HEK293 (cell line): ENCODE measurements around the gene BRMS1.
A peak's percentile ranks its signal among the peaks of the same experiment; 100 is the strongest.

Experiments
- CTCF ChIA-PET: fragments of 350-600 bp; formaldehyde crosslinking; extraction: SDS; loops from one replicate; lab custom pipeline; 2021; ENCODE audit warnings: antibody characterized with exemption; lab: Yijun Ruan, JAX
- POLR2A ChIA-PET: fragments of 300-600 bp; formaldehyde crosslinking; extraction: SDS; loops from one replicate; lab custom pipeline; 2020; ENCODE audit warnings: antibody characterized with exemption, inconsistent platforms; lab: Yijun Ruan, JAX
- H3K27ac ChIP-seq: fragments of 200-500 bp; sonication (Bioruptor generic); 2 replicates; pipeline ENCODE4 v1.5.1; 2014; ENCODE audit warnings: low read depth, low read length, control low read depth, inconsistent platforms; ENCODE audit errors: extremely low read depth
- H3K36me3 ChIP-seq, 2 experiments: fragments of 200-500 bp in 1 of 2; sonication (Bioruptor generic) in 1 of 2; 1 replicate in 1 of 2; 2 replicates in 1 of 2; pipeline ENCODE4 v1.5.1; 2014 to 2017; ENCODE audit warnings: inconsistent platforms in 2 of 2, low read length in 2 of 2; ENCODE audit not compliant: control insufficient read depth in 2 of 2, insufficient read depth in 1 of 2
- H3K4me1 ChIP-seq: fragments of 200-500 bp; sonication (Bioruptor generic); 2 replicates; pipeline ENCODE4 v1.5.1; 2014; ENCODE audit warnings: mild to moderate bottlenecking, low read length, inconsistent platforms; ENCODE audit not compliant: control insufficient read depth, insufficient read depth
- H3K4me3 ChIP-seq: 2 replicates; pipeline ENCODE4 v1.5.1; 2011; ENCODE audit warnings: low read depth, mild to moderate bottlenecking, control low read depth, low read length, moderate library complexity
- H3K9me3 ChIP-seq: fragments of 200-500 bp; sonication (Bioruptor generic); 2 replicates; pipeline ENCODE4 v1.5.1; 2014; ENCODE audit warnings: low read depth, low read length, inconsistent platforms; ENCODE audit not compliant: control insufficient read depth, insufficient read depth
- FEZF1 ChIP-seq: fragments of 450-650 bp; formaldehyde crosslinking; IDR thresholded peaks from 2 replicates; pipeline ENCODE4 v1.5.1; 2016; ENCODE audit warnings: missing biosample characterization, missing genetic modification characterization
- HOXC10 ChIP-seq: sonication (generic); formaldehyde crosslinking; IDR thresholded peaks from 2 replicates; pipeline ENCODE4 v1.8.1; 2023; ENCODE audit warnings: mild to moderate bottlenecking, missing genetic modification reagents
- KLF1 ChIP-seq: fragments of 450-650 bp; formaldehyde crosslinking; IDR thresholded peaks from 2 replicates; pipeline ENCODE4 v1.5.1; 2016; ENCODE audit warnings: missing biosample characterization, missing genetic modification characterization
- KLF9 ChIP-seq: fragments of 450-650 bp; formaldehyde crosslinking; IDR thresholded peaks from 2 replicates; pipeline ENCODE4 v1.5.1; 2016; ENCODE audit warnings: missing biosample characterization, missing genetic modification characterization, low read depth
- SP3 ChIP-seq: fragments of 450-650 bp; formaldehyde crosslinking; IDR thresholded peaks from 2 replicates; pipeline ENCODE4 v1.5.1; 2016; ENCODE audit warnings: missing biosample characterization, missing genetic modification characterization
- ZBTB48 ChIP-seq: fragments of 450-650 bp; formaldehyde crosslinking; IDR thresholded peaks from 2 replicates; pipeline ENCODE4 v1.5.1; 2016; ENCODE audit warnings: missing biosample characterization, missing genetic modification characterization
- ZFP41 ChIP-seq: fragments of 450-650 bp; formaldehyde crosslinking; IDR thresholded peaks from 2 replicates; pipeline ENCODE4 v1.5.1; 2016; ENCODE audit warnings: missing biosample characterization, missing genetic modification characterization, borderline replicate concordance
- ZNF155 ChIP-seq: fragments of 450-650 bp; formaldehyde crosslinking; IDR thresholded peaks from 2 replicates; pipeline ENCODE4 v1.5.1; 2016; ENCODE audit warnings: missing biosample characterization, missing genetic modification characterization
- ZNF184 ChIP-seq: fragments of 450-650 bp; IDR thresholded peaks from 2 replicates; pipeline ENCODE4 v1.5.1; 2018; ENCODE audit warnings: missing biosample characterization, mild to moderate bottlenecking, missing genetic modification characterization
- ZNF610 ChIP-seq: fragments of 450-650 bp; formaldehyde crosslinking; IDR thresholded peaks from 2 replicates; pipeline ENCODE4 v1.5.1; 2016; ENCODE audit warnings: missing biosample characterization, missing genetic modification characterization, borderline replicate concordance
- ZNF654 ChIP-seq: fragments of 450-650 bp; formaldehyde crosslinking; IDR thresholded peaks from 2 replicates; pipeline ENCODE4 v1.5.1; 2016; ENCODE audit warnings: low read depth, missing biosample characterization, missing genetic modification characterization
- ZNF660 ChIP-seq: fragments of 450-650 bp; IDR thresholded peaks from 2 replicates; pipeline ENCODE4 v1.5.1; 2018; ENCODE audit warnings: missing biosample characterization, mild to moderate bottlenecking, missing genetic modification characterization
- ZNF707 ChIP-seq: fragments of 450-650 bp; formaldehyde crosslinking; IDR thresholded peaks from 2 replicates; pipeline ENCODE4 v1.5.1; 2016; ENCODE audit warnings: missing biosample characterization, missing genetic modification characterization
- ZNF747 ChIP-seq: fragments of 450-650 bp; formaldehyde crosslinking; IDR thresholded peaks from 2 replicates; pipeline ENCODE4 v1.5.1; 2016; ENCODE audit warnings: missing biosample characterization, missing genetic modification characterization
- ZSCAN30 ChIP-seq: fragments of 450-650 bp; IDR thresholded peaks from 2 replicates; pipeline ENCODE4 v1.5.1; 2018; ENCODE audit warnings: missing biosample characterization, mild to moderate bottlenecking, missing genetic modification characterization, moderate library complexity
- TF ChIP-seq, protein P1 (sequence below): fragments of 450-650 bp; formaldehyde crosslinking; IDR thresholded peaks from 2 replicates; pipeline ENCODE4 v1.5.1; 2016; ENCODE audit warnings: missing biosample characterization, missing genetic modification characterization
- TF ChIP-seq, protein P2 (sequence below): fragments of 450-650 bp; formaldehyde crosslinking; IDR thresholded peaks from 2 replicates; pipeline ENCODE4 v1.5.1; 2016; ENCODE audit warnings: missing biosample characterization, missing genetic modification characterization, low read depth
- TF ChIP-seq, protein P3 (sequence below): fragments of 450-650 bp; formaldehyde crosslinking; IDR thresholded peaks from 2 replicates; pipeline ENCODE4 v1.5.1; 2016; ENCODE audit warnings: missing biosample characterization, missing genetic modification characterization
- TF ChIP-seq, protein P4 (sequence below): fragments of 450-650 bp; formaldehyde crosslinking; IDR thresholded peaks from 2 replicates; pipeline ENCODE4 v1.5.1; 2017; ENCODE audit warnings: missing biosample characterization, missing genetic modification characterization
- TF ChIP-seq, protein P5 (sequence below): fragments of 450-650 bp; formaldehyde crosslinking; conservative IDR thresholded peaks from 2 replicates; pipeline ENCODE4 v1.5.1; 2016; ENCODE audit warnings: low read depth, missing biosample characterization, missing genetic modification characterization

The BRMS1 gene

DNA sequence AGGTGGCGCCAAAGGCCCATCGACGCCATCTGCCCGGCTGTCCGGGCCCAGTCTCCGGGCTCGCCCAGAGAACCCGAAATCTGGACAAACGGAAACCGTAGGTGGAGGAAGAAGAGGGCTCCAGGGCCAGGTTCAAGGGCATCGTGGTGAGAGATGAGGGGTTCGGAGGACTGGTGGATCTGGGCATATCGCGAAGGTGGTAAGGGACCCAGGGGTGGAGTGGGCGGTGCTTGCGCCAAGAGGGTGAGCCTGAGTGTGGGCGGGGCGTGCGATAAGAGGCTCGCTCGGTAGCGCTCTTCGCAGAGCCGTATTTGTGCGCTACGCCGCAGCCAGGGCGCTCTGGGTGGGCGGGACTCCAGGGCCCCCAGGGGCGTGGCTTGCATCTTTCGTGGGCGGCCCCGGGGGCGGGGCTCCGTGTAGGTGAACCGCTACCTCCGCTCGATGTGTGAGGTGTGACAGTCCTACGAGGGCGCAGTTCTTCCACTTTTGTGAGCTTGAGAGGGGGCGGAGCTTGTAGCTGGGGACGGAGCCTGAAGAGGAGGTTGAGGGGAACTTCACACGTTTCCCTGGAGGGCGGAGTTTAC, 32.8 kb downstream of the BRMS1 start (continued):
- TF ChIP-seq ZNF660 (tag by site-specific recombination), result no peak
- no peak for TF ChIP-seq HOXC10 (CRISPR knock-in tag)
- TF ChIP-seq, protein P1, sequence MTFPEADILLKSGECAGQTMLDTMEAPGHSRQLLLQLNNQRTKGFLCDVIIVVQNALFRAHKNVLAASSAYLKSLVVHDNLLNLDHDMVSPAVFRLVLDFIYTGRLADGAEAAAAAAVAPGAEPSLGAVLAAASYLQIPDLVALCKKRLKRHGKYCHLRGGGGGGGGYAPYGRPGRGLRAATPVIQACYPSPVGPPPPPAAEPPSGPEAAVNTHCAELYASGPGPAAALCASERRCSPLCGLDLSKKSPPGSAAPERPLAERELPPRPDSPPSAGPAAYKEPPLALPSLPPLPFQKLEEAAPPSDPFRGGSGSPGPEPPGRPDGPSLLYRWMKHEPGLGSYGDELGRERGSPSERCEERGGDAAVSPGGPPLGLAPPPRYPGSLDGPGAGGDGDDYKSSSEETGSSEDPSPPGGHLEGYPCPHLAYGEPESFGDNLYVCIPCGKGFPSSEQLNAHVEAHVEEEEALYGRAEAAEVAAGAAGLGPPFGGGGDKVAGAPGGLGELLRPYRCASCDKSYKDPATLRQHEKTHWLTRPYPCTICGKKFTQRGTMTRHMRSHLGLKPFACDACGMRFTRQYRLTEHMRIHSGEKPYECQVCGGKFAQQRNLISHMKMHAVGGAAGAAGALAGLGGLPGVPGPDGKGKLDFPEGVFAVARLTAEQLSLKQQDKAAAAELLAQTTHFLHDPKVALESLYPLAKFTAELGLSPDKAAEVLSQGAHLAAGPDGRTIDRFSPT (tag by site-specific recombination), result peak; percentile 93
- TF ChIP-seq KLF9 (tag by site-specific recombination), result peak; percentile 94
- no peak for TF ChIP-seq ZNF155 (tag by site-specific recombination)
- TF ChIP-seq ZNF184 (tag by site-specific recombination), result no peak
- TF ChIP-seq, protein P2, sequence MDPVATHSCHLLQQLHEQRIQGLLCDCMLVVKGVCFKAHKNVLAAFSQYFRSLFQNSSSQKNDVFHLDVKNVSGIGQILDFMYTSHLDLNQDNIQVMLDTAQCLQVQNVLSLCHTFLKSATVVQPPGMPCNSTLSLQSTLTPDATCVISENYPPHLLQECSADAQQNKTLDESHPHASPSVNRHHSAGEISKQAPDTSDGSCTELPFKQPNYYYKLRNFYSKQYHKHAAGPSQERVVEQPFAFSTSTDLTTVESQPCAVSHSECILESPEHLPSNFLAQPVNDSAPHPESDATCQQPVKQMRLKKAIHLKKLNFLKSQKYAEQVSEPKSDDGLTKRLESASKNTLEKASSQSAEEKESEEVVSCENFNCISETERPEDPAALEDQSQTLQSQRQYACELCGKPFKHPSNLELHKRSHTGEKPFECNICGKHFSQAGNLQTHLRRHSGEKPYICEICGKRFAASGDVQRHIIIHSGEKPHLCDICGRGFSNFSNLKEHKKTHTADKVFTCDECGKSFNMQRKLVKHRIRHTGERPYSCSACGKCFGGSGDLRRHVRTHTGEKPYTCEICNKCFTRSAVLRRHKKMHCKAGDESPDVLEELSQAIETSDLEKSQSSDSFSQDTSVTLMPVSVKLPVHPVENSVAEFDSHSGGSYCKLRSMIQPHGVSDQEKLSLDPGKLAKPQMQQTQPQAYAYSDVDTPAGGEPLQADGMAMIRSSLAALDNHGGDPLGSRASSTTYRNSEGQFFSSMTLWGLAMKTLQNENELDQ, result no peak
- TF ChIP-seq ZNF610, result 0 out of 2 replicates have a peak, but pooled peaks have one; percentile 32
- peak; percentile 94 for TF ChIP-seq SP3 (tag by site-specific recombination)
- TF ChIP-seq, protein P3, sequence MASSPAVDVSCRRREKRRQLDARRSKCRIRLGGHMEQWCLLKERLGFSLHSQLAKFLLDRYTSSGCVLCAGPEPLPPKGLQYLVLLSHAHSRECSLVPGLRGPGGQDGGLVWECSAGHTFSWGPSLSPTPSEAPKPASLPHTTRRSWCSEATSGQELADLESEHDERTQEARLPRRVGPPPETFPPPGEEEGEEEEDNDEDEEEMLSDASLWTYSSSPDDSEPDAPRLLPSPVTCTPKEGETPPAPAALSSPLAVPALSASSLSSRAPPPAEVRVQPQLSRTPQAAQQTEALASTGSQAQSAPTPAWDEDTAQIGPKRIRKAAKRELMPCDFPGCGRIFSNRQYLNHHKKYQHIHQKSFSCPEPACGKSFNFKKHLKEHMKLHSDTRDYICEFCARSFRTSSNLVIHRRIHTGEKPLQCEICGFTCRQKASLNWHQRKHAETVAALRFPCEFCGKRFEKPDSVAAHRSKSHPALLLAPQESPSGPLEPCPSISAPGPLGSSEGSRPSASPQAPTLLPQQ, result peak; percentile 65
- TF ChIP-seq ZNF707 (tag by site-specific recombination), result no peak
- TF ChIP-seq ZBTB48 (tag by site-specific recombination), result peak; percentile 92
- peak; percentile 42 for TF ChIP-seq KLF1 (tag by site-specific recombination)
- TF ChIP-seq ZFP41 (tag by site-specific recombination), result no peak
- peak; percentile 67 for TF ChIP-seq ZNF654 (tag by site-specific recombination)
- 0 out of 2 replicates have a peak, but pooled peaks have one; percentile 41 for TF ChIP-seq ZSCAN30 (tag by site-specific recombination)

DNA sequence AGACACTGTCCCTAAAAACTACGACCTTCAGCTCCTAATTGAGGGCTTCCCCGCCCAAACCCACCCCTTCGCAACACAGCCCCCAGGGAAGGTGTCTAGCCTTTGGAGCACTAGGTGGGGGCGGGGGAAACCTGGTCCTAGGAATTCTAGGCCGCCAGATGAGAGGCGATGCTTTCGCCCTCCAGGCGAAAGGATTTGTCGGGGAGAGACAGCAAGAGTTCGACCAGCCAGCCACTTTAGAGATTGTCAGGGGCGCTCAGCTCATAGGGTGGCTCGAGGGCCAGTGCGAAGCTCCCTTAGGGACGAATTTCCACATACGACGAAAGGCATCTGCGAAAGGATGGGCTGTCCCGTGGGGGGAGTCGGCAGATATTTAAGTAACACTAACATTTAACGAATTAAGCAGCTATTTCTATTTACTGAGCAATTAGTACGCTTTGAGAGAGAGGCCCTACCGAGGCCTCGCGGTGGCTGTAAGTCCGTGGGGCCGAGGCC, 33.4 kb downstream of the BRMS1 start:
- peak overlapping the region; percentile 52; the same call in 1 of the 2 replicates for H3K27ac ChIP-seq
- CTCF ChIA-PET, result interaction anchor here (0.6 to 3.4 kb wide), 48 partner anchors 10 to 714 kb away, joined by 3 to 29 read pairs (median 4); partner anchors contain the start of genes B4GAT1, BRMS1, RIN1 and TMEM151A
- no peak for TF ChIP-seq FEZF1 (tag by site-specific recombination)
- no peak for TF ChIP-seq ZNF747 (tag by site-specific recombination)
- TF ChIP-seq, protein P4, sequence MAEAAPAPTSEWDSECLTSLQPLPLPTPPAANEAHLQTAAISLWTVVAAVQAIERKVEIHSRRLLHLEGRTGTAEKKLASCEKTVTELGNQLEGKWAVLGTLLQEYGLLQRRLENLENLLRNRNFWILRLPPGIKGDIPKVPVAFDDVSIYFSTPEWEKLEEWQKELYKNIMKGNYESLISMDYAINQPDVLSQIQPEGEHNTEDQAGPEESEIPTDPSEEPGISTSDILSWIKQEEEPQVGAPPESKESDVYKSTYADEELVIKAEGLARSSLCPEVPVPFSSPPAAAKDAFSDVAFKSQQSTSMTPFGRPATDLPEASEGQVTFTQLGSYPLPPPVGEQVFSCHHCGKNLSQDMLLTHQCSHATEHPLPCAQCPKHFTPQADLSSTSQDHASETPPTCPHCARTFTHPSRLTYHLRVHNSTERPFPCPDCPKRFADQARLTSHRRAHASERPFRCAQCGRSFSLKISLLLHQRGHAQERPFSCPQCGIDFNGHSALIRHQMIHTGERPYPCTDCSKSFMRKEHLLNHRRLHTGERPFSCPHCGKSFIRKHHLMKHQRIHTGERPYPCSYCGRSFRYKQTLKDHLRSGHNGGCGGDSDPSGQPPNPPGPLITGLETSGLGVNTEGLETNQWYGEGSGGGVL, result no peak
- TF ChIP-seq, protein P5, sequence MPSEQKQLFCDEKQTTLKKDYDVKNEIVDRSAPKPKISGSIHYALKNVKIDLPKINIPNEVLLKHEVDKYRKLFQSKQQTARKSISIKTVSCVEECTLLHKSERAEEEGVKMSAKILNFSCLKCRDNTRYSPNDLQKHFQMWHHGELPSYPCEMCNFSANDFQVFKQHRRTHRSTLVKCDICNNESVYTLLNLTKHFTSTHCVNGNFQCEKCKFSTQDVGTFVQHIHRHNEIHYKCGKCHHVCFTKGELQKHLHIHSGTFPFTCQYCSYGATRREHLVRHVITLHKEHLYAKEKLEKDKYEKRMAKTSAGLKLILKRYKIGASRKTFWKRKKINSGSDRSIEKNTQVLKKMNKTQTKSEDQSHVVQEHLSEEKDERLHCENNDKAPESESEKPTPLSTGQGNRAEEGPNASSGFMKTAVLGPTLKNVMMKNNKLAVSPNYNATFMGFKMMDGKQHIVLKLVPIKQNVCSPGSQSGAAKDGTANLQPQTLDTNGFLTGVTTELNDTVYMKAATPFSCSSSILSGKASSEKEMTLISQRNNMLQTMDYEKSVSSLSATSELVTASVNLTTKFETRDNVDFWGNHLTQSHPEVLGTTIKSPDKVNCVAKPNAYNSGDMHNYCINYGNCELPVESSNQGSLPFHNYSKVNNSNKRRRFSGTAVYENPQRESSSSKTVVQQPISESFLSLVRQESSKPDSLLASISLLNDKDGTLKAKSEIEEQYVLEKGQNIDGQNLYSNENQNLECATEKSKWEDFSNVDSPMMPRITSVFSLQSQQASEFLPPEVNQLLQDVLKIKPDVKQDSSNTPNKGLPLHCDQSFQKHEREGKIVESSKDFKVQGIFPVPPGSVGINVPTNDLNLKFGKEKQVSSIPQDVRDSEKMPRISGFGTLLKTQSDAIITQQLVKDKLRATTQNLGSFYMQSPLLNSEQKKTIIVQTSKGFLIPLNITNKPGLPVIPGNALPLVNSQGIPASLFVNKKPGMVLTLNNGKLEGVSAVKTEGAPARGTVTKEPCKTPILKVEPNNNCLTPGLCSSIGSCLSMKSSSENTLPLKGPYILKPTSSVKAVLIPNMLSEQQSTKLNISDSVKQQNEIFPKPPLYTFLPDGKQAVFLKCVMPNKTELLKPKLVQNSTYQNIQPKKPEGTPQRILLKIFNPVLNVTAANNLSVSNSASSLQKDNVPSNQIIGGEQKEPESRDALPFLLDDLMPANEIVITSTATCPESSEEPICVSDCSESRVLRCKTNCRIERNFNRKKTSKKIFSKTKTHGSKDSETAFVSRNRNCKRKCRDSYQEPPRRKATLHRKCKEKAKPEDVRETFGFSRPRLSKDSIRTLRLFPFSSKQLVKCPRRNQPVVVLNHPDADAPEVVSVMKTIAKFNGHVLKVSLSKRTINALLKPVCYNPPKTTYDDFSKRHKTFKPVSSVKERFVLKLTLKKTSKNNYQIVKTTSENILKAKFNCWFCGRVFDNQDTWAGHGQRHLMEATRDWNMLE (tag by site-specific recombination), result no peak

More for the DNA sequence above, 33.4 kb downstream of the BRMS1 start:
- POLR2A ChIA-PET, result interaction anchor here (0.6 to 2.2 kb wide), 14 partner anchors 17 to 585 kb away, joined by 3 to 32 read pairs (median 4); partner anchors contain the start of genes BRMS1, MRPL11, RIN1 and YIF1A
- H3K36me3 ChIP-seq, result no peaks in the 10 kb centered on the region
- H3K4me3 ChIP-seq, result peak overlapping the region; percentile 50
- H3K4me1 ChIP-seq, result no peaks in the 10 kb centered on the region
- H3K9me3 ChIP-seq, result no peaks in the 10 kb centered on the region
